ENCODE results near the gene SLC6A18. TPM values are rescaled to one million over a fixed set of nuclear protein-coding genes. Genes with fewer than 3 reads are reported as not detected.

The SLC6A18 gene
- total and polyA plus RNA-seq, 2 experiments from 2014 or later = 0.35 TPM; not detected in 1

DNA sequence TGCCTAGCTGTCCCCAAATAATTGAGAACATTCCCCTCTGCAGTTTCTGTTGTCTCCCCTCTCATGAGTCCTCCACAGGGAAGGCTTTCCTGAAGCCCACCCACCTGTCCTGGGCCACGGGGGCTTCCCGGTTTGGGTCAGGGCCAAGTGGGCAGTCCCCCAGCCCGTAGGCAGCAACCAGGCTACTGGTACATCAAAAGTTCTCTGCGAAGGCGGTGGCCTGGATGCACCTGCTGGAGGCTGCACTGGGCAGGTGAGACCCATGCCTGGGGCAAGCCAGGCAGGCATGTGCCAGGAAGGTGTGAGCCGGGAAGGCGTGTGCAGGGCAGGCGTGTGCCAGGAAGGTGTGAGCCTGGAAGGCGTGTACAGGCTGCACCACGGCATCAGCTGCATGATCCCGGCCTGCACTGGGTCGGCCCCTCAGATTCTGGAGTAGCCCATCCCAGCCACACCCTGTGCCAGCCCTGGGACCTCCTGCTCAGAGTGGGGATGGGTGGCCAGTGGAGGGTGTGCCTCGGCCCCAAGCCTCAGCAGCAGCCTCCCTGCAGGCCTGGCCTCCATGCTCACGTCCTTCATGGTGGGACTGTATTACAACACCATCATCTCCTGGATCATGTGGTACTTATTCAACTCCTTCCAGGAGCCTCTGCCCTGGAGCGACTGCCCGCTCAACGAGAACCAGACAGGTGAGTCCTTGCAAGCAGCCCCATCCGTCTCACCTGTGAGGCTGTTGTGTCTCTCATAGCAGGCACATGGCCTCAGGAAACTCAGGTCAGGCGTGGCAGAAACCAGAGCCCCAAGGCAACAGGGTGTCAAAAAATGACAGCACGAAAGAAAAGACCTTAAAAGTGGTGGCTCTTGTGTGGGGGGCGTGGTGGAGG, 15.0 kb upstream of the SLC6A18 start:
- DNase-seq (ENCODE audit: low spot score) = no peak
- Histone ChIP-seq H3K36me3 (replicated peaks; ENCODE audit: insufficient read depth, low read depth) (no peaks in the 10 kb centered on the region), H3K27ac (peak overlapping the region; percentile 34), H3K4me3 (no peak overlapping the region), H3K4me1 (ENCODE audit: insufficient read depth) (no peaks in the 10 kb centered on the region), H2AFZ (no peak overlapping the region), H3K9me3 (ENCODE audit: low read depth) (no peaks in the 10 kb centered on the region), H3K27me3 (no peaks in the 10 kb centered on the region), H3K9me2 (replicated peaks; ENCODE audit: insufficient read depth) (no peaks in the 10 kb centered on the region), H3K79me2 (no peaks in the 10 kb centered on the region), H3K4me2 (no peak overlapping the region), H4K20me1 (ENCODE audit: insufficient read depth, poor library complexity, severe bottlenecking) (no peaks in the 10 kb centered on the region)
- TF ChIP-seq EZH2phosphoT487 (IDR thresholded peaks at IDR 0.05; ENCODE audit: low read depth, severe bottlenecking, unreplicated experiment) = no peak
- TF ChIP-seq, protein P1, sequence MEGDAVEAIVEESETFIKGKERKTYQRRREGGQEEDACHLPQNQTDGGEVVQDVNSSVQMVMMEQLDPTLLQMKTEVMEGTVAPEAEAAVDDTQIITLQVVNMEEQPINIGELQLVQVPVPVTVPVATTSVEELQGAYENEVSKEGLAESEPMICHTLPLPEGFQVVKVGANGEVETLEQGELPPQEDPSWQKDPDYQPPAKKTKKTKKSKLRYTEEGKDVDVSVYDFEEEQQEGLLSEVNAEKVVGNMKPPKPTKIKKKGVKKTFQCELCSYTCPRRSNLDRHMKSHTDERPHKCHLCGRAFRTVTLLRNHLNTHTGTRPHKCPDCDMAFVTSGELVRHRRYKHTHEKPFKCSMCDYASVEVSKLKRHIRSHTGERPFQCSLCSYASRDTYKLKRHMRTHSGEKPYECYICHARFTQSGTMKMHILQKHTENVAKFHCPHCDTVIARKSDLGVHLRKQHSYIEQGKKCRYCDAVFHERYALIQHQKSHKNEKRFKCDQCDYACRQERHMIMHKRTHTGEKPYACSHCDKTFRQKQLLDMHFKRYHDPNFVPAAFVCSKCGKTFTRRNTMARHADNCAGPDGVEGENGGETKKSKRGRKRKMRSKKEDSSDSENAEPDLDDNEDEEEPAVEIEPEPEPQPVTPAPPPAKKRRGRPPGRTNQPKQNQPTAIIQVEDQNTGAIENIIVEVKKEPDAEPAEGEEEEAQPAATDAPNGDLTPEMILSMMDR (IDR thresholded peaks at IDR 0.05; ENCODE audit: poor library complexity) = no peak
- no peak for TF ChIP-seq EZH2 (IDR thresholded peaks at IDR 0.05; ENCODE audit: borderline replicate concordance)
- 80% methylated on average over 20 of the region's 21 CpGs for WGBS (ENCODE audit: low lambda C conversion rate, missing lambda C conversion rate)

DNA sequence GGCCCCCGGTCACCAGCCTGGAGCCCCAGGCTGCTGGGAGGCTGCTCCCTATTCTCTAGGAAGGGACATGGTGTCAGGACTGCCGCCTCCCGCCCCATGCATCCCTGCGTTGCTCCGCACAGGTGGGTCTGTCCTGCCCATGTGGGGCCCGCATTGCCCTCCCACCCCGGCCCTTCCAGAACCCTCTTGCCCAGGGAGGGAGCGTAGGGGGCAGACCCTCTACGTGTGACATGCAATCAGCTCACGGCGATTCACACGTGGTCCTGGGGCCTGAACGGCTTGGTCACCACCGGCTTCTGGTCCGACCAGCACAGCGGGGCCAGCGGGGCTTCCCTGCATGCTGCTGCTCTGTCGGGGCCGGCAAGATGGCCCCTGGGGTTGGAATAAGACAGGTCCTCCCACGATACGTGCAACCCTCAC, 14.3 kb upstream of the SLC6A18 start:
- Histone ChIP-seq H3K9me3 (ENCODE audit: low read depth) (no peaks in the 10 kb centered on the region), H2AFZ (no peak overlapping the region), H3K79me2 (no peaks in the 10 kb centered on the region), H3K27me3 (no peaks in the 10 kb centered on the region), H3K4me2 (no peak overlapping the region), H3K4me3 (no peak overlapping the region), H3K27ac (no peak overlapping the region), H3K36me3 (replicated peaks; ENCODE audit: insufficient read depth, low read depth) (no peaks in the 10 kb centered on the region), H3K9me2 (replicated peaks; ENCODE audit: insufficient read depth) (no peaks in the 10 kb centered on the region), H3K4me1 (ENCODE audit: insufficient read depth) (no peaks in the 10 kb centered on the region), H4K20me1 (ENCODE audit: insufficient read depth, poor library complexity, severe bottlenecking) (no peaks in the 10 kb centered on the region)
- no peak for TF ChIP-seq EZH2 (IDR thresholded peaks at IDR 0.05; ENCODE audit: borderline replicate concordance)
- TF ChIP-seq, protein P1 (IDR thresholded peaks at IDR 0.05; ENCODE audit: poor library complexity) = no peak
- TF ChIP-seq EZH2phosphoT487 (IDR thresholded peaks at IDR 0.05; ENCODE audit: low read depth, severe bottlenecking, unreplicated experiment) = no peak
- DNase-seq (ENCODE audit: low spot score) = no peak
- 81% methylated on average over 17 of the region's 21 CpGs for WGBS (ENCODE audit: low lambda C conversion rate, missing lambda C conversion rate)

DNA sequence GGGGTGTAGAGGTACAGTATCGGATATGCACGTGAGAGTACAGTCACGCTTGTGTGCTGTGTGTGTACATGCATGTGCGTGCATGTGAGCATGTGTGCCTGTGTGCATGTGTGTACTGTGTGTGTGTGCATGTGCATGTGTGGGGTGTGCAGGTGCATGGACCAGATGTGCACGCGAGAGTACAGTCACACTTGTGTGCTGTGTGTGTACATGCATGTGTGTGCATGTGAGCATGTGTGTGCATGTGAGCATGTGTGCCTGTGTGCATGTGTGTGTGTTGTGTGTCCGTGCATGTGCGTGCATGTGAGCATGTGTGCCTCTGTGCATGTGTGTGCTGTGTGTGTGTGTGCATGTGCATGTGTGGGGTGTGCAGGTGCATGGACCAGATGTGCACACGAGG, 13.5 kb upstream of the SLC6A18 start:
- H3K79me2 ChIP-seq = no peaks in the 10 kb centered on the region
- H3K4me3 ChIP-seq = no peak overlapping the region
- TF ChIP-seq EZH2 (IDR thresholded peaks at IDR 0.05; ENCODE audit: borderline replicate concordance) = no peak
- TF ChIP-seq EZH2phosphoT487 (IDR thresholded peaks at IDR 0.05; ENCODE audit: low read depth, severe bottlenecking, unreplicated experiment) = no peak
- H3K36me3 ChIP-seq (replicated peaks; ENCODE audit: insufficient read depth, low read depth) = no peaks in the 10 kb centered on the region
- H3K4me2 ChIP-seq = no peak overlapping the region
- no peaks in the 10 kb centered on the region for H4K20me1 ChIP-seq (ENCODE audit: insufficient read depth, poor library complexity, severe bottlenecking)
- no peak overlapping the region for H3K27ac ChIP-seq
- no peaks in the 10 kb centered on the region for H3K27me3 ChIP-seq
- H3K9me2 ChIP-seq (replicated peaks; ENCODE audit: insufficient read depth) = no peaks in the 10 kb centered on the region
- H3K4me1 ChIP-seq (ENCODE audit: insufficient read depth) = no peaks in the 10 kb centered on the region
- no peak for DNase-seq (ENCODE audit: low spot score)
- 97% methylated on average over 9 of the region's 9 CpGs for WGBS (ENCODE audit: low lambda C conversion rate, missing lambda C conversion rate)
- no peaks in the 10 kb centered on the region for H3K9me3 ChIP-seq (ENCODE audit: low read depth)
- no peak overlapping the region for H2AFZ ChIP-seq

DNA sequence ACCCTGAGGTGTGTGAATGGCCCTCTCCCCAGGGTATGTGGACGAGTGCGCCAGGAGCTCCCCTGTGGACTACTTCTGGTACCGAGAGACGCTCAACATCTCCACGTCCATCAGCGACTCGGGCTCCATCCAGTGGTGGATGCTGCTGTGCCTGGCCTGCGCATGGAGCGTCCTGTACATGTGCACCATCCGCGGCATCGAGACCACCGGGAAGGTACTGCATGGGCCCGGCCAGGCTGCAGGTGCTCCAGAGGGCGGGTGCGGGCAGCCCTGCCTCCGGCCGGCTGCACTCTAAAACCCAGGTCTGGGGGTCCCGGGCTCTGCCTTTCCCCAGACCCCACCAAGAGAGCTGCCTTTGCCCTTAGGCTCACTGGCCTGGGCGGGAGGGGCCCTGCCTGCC, 12.9 kb upstream of the SLC6A18 start:
- no peak for DNase-seq (ENCODE audit: low spot score)
- Histone ChIP-seq H3K9me3 (ENCODE audit: low read depth) (no peaks in the 10 kb centered on the region), H3K27ac (no peak overlapping the region), H3K79me2 (no peaks in the 10 kb centered on the region), H3K9me2 (replicated peaks; ENCODE audit: insufficient read depth) (no peaks in the 10 kb centered on the region), H3K4me1 (ENCODE audit: insufficient read depth) (no peaks in the 10 kb centered on the region), H3K4me2 (no peak overlapping the region), H2AFZ (no peak overlapping the region), H4K20me1 (ENCODE audit: insufficient read depth, poor library complexity, severe bottlenecking) (no peaks in the 10 kb centered on the region), H3K27me3 (no peaks in the 10 kb centered on the region), H3K4me3 (no peak overlapping the region), H3K36me3 (replicated peaks; ENCODE audit: insufficient read depth, low read depth) (no peaks in the 10 kb centered on the region)
- whole genome bisulfite sequencing (ENCODE audit: low lambda C conversion rate, missing lambda C conversion rate) = 93% methylated on average over 11 of the region's 20 CpGs
- TF ChIP-seq EZH2phosphoT487 (IDR thresholded peaks at IDR 0.05; ENCODE audit: low read depth, severe bottlenecking, unreplicated experiment) (no peak), EZH2 (IDR thresholded peaks at IDR 0.05; ENCODE audit: borderline replicate concordance) (no peak)
- TF ChIP-seq, protein P1 (IDR thresholded peaks at IDR 0.05; ENCODE audit: poor library complexity) = no peak

All from hepatocyte (in vitro differentiated cells).